ENCODE data around the gene GNB2.
A peak's percentile ranks its signal among the peaks of the same experiment; 100 is the strongest.

DNA sequence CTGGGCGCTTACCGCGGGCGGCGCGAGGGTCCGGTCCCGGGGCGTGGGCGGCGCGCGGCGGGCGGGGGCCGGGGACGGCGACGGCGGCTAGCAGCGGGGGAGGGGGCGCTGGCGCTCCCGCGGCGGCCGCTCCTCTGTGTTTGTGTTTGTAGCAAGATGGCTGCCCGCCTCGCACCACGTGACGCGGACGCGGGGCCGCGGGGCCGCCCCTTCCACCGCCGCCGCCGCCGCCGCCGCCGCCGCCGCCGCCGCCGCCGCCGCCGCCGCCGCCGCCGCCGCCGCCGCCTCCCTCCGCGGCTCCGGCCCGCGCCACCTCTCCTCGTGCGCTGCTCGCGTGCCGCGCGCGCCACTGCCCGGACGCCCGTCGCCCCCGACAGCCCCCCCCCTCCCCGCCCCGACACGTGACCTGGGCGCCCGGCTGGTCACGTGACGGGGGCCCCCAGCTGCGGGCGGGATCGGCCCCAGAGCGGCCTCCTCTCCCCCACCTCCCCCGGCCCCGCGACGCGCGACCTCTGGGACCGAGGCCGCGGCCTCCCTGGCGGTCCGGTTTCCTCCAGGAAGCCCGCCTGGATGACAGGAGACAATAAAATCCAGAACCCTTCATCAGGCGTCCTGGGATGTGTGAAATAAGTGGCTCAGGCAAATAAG, 20.7 kb downstream of the GNB2 start, which contains the start of gene GIGYF1:
- TF ChIP-seq TAF1 (IDR thresholded peaks at IDR 0.05; ENCODE audit: borderline replicate concordance, insufficient read depth, low read length) (no peak), POLR2AphosphoS5 (IDR thresholded peaks at IDR 0.05; ENCODE audit: low read depth, low read length) (no peak), SIN3A (IDR thresholded peaks at IDR 0.05; ENCODE audit: borderline replicate concordance, insufficient read depth, low read length) (peak; percentile 1; the same call in 1 of the 2 replicates), REST (IDR thresholded peaks at IDR 0.05; ENCODE audit: insufficient read depth in 1 of 2, low read depth in 2 of 2, low read length in 2 of 2) (0 out of 4 replicates have a peak, but pooled peaks of 1 of the 2 experiments have one; percentile 22), FOXP2 (optimal IDR thresholded peaks at IDR 0.05; ENCODE audit: borderline replicate concordance, extremely low read depth, extremely low read length, insufficient read depth) (no peak)

All from PFSK-1 (cell line).